Left forelimb (tissue), 1 donor: ENCODE results near the gene ZNF652.

ENCODE experiments used
- DNase-seq: peaks from one replicate; pipeline ENCODE4 v3.0.0-alpha.2; 2018; ENCODE audit warnings: low spot score

The ZNF652 gene

DNA sequence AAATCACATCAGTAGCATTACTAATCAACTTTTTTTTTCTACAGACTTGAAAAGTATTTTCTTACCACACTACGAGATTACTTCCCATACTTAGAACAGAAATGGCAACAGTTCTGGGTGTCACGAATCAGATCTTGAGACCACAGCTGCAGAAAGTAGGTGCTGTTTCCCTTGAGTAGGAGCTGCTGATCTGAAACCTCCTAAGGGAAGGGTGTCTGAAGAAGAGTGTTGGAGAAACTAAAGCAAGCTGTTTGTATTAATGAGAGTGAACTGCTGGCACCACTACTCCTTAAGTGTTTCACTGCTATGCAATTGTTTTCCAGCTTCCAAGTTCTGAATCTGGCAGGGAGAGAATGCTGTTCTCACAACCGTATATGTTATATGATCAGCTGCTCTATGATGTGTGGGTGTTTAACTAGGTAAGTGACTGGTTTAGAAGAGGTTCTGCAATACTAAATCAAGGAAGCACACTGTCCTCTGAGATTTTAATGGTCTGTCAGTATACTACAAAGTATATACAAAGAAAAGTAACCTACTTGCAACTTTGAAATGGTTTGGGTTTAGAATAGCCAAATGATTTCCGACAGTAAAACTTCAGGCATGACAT lies 3.3 kb downstream of the ZNF652 start:
- DNase-seq = no peak

DNA sequence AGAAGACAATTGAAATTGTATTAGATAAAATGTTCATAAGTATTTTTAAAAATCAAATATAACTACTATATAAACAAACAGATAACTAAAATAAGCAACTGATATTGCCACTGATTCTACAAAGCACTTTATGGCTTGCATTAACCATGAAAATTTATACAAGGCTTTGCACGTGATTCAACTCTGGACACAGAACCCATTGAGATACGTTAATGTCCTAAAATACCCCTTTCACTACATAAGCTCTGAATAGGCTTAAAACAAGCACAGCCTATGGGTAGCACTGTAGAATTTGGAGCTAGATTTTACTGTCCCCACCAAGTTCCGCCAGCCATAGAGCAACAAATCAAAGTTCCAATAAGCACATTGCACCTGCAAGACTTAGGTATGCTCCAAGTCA lies 4.5 kb downstream of the ZNF652 start:
- DNase-seq = no peak

DNA sequence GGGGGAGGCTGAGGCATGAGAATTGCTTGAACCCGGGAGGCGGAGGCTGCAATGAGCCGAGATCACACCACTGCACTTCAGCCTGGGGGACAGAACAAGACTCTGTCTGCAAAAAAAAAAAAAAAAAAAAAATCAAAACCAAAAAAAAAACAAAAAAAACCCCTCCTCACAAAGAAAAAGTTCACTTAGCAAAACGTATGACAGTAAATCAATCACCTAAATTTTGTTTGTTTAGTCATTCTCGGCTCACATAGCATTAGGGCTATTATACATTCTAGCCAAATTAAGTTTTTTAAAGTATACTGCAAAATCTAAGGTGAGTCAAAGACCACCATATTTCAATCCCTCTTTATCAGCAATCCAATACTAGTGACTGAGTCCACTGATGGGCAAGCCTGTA lies 5.7 kb downstream of the ZNF652 start:
- DNase-seq = no peak

DNA sequence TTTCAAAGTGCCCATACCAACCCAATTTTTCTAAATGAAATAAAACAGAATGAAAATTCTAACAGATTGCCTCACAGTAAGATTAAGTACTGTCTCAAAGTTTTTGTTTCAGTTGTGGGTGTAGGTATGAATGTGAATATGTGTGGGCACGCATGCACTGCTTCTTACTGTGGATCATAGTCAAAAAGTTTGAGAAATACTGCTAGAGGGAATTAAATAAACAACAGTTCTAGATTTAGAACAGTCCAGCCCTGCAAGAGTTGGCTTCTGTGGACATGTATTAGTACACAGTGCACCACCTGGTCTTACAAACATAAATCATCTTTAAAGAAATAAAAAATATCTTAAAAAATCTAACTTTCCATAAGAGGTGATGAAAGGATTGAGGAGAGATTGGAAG lies 8.4 kb downstream of the ZNF652 start:
- DNase-seq = no peak

DNA sequence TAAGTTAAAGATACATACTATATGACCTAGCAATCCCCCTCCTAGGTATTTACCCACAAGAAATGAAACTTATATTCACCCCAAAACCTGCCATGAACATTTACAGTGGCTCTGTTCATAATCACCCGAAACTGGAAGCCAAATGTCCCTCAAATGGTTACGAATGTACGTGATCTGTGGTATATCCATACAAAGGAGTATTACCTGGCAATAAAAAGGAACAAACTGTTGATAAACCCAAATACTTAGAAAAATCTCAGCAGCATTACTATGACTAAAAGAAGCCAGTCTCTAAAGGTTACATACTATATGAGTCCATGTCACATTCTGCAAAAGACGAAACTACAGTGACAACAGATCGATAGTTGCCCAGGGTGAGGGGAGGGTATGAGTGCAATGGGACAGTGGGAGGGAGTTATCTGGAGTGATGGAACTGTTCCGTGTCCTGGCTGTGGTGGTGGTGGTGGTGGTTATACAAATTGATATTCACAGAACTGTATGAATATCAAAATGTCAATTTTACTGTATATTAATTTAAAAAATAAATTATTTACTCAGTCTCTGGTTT lies 9.4 kb downstream of the ZNF652 start:
- DNase-seq = no peak

DNA sequence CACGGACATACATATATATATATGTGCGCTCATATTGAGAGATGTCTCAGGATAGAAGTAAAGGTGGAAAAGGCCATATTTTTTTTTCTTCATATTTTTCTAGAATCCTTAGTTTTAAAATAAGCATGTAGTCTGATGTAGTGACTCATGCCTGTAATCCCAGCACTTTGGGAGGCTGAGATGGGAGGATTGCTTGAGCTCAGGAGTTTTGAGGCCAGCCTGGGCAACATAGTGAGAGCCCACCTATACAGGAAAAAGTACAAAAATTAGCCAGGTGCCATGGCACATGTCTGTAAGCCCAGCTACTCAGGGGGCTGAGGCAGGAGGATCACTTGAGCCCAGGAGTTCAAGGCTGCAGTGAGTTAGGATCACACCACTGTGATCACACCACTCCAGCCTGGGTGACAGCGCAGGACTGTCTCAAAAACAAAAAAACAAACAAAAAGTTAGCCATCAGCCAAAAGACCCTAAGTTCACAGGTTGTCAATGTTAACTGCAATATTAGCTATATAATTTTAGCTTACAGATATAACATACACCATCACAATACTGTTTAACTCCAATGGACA lies 10.4 kb downstream of the ZNF652 start:
- DNase-seq = no peak

DNA sequence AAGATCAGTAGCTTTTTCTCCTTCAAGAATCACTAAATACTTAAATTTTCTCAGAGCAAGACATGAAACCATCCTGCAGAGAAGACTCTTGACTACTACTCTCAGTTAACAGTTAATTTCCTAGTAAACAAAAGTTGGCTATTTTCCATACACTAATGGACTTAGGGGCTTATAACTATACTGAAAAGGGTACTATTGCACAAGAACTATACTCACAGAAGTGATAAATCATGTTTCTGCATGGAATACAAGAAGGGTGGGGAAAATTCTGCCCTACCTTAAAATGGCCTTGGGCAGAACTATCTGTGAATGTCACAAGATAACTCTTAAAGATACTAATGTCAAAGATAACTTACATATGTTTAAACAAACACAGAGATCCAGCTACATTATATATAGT lies 12.5 kb downstream of the ZNF652 start:
- DNase-seq = no peak

DNA sequence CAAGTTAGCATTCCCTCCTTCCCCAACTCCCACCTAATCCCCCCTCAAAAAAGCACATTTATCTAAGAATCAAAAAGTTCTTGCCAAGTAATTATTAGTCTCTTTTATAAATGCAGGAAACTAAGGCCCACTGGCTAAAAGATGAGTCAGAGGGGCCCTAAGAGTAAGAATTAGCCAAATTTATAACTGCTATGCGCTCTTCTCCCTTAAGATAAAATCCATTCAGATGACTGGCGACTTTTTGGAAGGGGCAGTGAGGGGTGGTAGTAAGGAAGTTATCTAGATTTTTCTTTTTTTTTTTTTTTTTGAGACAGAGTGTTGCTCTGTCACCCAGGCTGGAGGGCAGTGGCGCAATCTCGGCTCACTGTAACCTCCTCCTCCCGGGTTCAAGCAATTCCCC lies 17.1 kb downstream of the ZNF652 start:
- no peak for DNase-seq

DNA sequence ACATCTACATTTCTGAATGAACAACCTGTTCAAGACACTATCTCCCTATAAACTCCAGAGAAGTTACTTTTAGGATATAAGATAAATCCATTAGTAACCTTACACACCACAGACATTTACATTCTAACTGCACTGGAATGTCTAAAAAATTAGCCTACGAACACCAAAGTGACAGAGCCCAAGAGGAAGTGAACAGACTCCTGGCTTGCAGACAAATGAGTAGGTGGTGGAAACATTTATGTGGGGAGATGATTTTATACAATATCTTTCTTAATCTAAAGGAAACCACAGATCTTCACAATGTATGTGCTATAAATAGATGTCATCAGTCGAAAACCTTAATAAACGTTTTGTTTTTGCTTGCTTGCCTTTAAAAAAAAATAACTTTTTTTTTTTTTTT lies 18.8 kb downstream of the ZNF652 start:
- DNase-seq = no peak

DNA sequence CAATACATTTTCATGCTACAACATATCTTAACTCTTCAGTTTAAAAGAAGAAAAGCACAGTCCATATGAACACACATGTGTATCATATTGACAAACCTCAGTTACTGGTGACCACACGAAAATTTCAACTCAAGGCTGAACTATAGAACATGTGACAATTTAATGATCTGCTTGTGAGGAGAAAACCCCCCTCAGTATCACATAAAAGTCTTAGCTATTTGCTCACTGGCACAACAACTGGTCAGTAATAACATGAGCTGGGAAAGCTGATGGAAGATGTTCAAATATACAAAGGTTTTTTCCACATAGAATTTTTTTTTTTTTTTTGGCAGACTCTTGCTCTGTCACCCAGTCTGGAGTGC lies 19.5 kb downstream of the ZNF652 start:
- DNase-seq = no peak

DNA sequence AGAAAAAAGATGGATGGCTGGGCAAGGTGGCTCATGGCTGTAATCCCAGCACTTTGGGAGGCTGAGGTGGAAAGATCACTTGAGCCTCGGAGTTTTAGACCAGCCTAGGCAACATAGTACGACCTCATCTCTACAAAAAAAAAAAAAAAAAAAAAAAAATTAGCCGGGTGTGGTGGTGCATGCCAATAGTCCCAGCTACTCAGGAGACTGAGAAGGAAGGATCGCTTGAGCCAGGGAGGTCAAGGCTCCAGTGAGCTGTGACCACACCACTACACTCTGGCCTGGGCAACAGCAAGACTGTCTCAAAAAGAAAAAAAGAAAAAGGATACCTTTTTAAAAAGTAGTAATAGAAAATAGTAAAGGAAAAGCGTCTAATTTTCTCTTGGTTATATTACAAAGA lies 20.7 kb downstream of the ZNF652 start:
- no peak for DNase-seq

DNA sequence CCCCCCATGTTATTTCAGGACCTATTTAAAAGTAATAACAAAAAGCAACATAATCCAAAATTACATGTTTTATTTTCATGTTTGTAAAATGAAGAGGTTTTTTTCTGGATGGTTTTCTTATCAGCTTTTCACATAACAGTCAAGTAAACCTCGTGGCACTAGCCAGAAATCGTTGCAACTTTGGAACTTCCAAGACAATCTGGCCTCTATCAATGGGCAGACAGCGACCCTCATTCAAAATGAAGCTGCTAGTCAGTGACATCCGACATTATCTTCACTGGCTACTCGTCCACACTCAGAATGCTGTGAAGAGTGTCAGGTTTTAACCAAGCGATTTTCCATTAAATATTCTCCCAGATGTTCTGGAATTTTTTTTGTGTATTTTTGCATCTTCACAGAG lies 22.7 kb downstream of the ZNF652 start:
- DNase-seq = no peak

DNA sequence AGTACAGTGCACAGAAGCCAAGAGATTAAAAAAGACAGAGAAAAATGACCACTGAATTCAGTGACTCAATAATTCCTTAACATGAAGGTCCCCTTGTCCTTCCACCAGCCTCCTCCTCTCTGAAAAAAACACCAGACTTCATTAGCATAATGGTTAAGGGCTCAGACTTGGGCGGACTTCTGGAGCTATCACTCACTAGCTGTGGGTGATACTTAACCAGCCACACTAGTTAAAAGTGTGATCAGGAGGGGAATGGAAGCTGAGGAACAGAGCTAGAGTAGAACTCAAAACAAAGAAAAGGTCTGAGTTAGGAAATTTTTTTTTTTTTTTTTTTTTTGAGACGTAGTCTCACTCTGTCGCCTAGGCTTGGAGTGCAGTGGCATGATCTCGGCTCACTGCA lies 23.2 kb downstream of the ZNF652 start:
- no peak for DNase-seq

DNA sequence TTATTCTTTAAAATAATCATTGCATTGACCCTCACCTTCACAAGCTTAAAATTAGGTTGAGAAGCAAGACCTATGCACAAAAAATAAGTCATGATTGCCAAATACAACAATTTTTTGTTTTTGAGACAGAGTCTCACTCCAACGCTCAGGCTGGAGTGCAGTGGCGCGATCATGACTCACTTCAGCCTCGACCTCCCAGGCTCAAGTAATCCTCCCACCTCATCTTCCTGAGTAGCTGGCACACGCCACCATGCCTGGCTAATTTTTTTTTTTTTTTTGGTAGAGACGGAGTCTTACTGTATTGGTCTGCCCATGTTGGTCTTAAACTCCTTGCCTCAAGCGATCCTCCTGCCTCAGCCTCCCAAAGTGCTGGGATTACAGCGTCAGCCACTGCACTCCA lies 24.2 kb downstream of the ZNF652 start:
- no peak for DNase-seq

DNA sequence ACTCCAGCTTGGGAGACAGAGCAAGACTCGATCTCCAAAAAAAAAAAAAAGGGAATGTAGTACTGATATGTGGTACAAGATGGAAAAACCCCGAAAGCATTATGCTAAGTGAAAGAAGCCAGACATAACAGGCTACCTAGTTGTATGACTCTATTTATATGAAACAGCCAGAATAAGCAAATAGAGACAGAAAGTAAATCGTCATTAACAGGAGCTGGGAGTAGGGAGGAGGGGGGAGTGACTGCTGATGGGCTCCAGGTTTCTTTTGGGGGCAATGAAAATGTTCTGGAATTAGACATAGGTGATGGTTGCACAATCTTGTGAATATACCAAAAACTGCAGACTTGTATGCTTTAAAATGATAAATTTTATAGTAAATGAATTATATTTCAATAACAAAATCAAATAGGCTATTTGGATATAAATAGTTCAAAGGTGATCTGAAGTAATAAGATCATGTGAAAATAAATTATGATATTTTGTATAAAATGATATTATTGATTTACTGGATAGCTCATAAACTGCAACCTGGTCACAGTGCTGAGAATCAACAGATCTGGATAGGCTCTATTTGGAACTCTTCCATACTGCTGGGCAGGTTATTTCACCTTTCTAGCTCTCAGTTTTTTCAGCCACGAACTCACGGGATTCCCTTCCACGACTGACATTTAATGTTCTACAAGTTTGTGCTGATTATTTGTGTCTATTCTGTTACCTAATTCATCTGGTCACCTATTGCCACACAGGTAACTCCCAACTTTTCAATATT lies 27.1 kb downstream of the ZNF652 start:
- DNase-seq = no peak

DNA sequence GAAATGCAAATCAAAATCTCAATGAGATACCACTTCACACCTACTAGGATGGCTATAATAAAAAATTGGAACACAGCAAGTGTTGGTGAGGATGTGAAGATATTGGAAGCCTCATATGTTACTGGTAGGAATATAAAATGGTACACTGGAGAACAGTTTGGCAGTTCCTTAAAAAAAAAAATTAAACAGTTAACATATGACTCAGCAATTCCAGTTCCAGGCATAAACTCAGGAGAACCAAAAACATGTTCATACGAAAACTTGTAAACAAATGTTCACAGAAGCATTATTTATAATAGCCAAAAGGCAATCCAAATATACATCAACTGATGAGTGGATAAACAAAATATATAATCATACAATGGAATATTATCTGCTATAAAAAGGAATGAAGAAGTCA lies 28.2 kb downstream of the ZNF652 start:
- DNase-seq = no peak

DNA sequence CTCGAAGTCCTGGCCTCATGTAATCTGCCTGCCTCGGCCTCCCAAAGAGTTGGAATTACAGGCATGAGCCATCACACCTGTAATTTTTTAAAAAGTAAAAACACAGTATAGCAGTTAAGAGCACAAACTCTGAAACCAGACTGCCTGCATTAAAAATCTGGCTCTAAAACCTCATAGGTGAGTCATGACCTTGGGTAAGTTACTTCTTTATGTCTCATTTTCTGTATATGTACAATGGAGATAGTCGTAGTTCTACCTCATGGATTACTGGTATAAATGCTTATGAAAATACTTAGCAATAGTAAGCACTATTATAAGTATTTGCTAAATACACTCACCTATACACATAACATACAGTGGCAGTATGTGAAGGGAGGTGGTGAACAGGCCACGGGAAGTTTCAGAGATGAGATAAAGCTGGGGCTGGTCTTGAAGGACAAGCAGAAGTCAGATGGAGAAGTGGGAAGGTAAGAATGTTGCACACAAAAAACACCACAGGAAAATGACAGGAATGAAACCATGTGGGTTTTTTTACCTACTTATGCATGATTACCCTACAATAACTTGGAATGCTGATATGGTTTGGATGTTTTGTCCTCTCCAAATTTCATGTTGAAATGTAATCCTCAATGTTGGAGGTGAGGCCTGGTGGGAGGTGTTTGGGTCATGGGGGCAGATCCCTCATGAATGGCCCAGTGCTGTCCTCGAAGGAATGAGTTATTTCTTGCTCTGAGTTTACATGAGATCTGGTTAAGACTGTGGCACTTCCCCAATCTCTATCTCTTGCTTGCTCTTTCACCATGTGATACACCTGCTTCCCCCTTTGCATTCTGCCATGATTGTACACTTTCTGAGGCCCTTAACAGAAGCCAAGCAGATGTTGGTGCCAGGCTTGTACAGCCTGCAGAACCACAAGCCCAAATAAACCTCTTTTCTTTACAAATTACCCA lies 33.9 kb downstream of the ZNF652 start:
- DNase-seq = no peak

DNA sequence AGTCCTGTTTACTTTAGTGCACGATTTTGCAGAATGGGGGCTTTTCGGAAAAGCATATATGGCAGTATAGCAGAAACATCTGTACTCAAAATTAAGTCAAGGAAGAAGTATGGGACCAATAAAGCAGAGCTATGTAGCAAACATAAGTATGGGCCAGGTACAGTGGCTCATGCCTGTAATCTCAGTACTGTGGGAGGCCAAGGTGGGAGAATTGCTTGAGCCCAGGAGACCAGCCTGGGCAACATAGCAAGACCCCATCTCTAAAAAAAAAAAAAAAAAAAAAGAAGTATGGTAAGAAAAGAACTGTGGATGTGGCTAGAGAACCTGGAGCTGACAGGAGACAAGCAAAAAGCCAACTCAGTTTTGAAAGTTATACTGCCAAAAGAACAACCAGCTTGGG lies 36.1 kb downstream of the ZNF652 start:
- DNase-seq = no peak

DNA sequence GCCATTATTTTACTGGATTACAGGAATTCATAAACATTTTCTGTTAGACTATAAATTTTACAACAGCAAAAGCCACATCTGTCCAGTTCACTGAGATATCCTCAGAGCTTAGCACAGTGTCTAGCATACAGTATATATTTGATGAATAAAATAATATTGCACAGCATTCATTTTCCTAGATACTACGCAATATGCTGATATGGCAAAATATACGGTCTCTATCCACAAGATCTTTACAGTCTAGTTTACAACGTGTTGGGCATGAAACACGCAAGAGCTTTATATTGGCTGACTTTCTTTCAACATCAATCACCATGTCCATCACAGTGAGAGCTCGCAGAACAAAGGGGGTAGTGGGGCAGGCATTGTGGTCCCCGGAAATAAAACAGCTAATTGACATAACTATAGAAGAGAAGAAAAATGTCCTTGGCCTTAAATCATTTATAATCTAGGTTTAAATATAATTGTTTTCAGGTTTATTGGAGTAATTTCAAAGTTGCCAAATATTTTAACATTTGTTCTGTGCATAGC lies 43.5 kb downstream of the ZNF652 start:
- no peak for DNase-seq

DNA sequence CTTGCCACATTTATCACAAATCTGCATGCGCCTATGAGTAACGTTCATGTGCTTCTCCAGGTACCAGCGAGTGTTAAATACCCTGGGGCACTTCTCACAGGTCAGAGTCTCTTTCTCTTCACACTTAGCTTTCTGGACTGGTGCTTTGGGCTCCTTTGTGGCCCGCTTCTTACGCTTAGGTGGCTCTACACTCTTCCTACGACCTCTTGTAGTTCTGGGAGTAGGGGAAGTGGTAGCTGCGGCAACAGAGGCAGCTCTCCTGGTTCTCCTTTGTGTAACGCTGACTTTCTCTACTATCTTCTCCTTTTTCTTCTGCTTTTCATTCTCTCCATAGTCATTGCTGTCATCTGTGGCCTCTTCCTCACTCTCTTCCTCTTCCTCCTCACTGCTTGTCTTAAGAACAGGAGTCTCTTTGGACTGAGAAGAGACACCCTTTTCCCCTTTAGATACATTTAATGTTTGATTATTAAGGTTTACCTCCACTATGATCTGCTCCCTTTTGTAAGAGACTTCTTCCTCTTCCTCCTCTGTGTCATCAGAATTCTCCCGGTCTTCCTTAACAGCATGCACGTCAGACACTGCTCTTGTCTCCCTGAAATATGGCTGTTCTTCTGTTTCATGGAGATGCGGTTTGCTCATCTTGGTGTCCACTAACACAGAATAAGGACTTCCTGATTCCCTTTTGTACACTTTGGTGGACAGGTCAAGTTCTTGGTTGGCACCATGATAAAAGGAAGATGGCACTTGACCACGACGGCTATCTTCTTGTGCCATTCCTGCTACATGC lies 45.0 kb downstream of the ZNF652 start:
- DNase-seq = no peak

DNA sequence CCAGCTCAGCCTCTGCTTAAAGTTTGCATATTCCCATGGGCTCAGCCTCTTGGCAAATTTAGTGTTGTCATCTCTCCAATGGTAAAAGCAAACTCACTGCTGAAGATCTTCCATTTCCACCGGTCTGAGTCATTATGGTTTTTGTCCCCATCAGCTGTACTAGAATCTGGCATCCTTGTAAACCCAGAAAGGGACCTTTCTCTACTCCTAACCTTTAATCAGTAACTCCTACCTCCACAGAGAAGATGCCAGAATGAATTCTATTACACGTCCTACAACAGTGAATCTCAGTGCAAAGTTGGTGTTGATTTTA lies 45.8 kb downstream of the ZNF652 start:
- DNase-seq = no peak
